ENCODE results near the gene CDC40. TPM values are rescaled to one million over a fixed set of nuclear protein-coding genes. Genes with fewer than 3 reads are reported as not detected.

The CDC40 gene
- total RNA-seq, result 10 to 100 TPM; 26.2 to 30.2 TPM

DNA sequence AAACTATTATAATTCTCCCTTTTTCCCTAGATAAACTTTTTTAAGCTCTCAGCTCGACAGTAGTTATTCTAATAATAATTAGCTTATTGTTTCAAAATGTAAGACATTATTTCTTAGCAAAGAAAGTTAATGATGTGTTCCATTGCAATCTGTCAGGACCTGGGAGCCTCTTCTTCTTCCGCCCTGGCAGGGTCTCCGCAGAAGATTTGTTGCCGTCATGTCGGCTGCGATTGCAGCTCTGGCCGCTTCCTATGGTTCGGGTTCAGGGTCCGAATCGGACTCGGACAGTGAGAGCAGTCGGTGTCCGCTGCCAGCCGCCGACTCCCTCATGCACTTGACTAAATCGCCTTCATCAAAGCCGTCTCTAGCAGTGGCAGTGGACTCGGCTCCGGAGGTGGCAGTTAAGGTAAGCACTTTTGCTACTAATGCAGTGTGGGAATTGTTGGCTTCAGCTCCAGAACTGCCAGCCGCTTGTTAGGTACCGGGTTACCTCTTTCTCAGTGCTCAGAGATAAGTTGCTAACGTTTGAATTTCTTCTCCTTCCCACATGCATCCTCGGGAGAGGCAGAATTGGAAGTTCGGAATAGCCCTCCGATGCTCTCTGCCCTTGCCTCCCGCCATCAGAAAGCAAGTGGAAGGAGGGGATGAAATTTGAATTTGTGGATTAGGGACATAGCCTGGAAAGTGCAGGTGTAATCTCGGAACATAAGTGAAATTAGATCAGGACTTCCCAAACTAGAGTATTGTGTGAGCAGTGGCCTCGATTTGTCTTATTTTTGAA is at the start of gene CDC40:
TSS of gene CDC40 (plus strand) at position 200 of the 781 bp plus-strand sequence. CDS start at position 218, 18 bp downstream.
- intact Hi-C loops (cut with micrococcal nuclease), result loop anchor here (1.0 to 5.0 kb wide), 6 partner anchors 140 to 798 kb away; partner anchors contain the start of genes AK9, CD164, CDK19 and FIG4
- CTCF ChIA-PET, result interaction anchor here (1.0 to 2.3 kb wide), 3 partner anchors 13 to 209 kb away, joined by 3 to 9 read pairs (median 6); no protein-coding TSS in a partner anchor
- no peak within 1 kb of the TSS for H3K4me3 Mint-ChIP-seq

DNA sequence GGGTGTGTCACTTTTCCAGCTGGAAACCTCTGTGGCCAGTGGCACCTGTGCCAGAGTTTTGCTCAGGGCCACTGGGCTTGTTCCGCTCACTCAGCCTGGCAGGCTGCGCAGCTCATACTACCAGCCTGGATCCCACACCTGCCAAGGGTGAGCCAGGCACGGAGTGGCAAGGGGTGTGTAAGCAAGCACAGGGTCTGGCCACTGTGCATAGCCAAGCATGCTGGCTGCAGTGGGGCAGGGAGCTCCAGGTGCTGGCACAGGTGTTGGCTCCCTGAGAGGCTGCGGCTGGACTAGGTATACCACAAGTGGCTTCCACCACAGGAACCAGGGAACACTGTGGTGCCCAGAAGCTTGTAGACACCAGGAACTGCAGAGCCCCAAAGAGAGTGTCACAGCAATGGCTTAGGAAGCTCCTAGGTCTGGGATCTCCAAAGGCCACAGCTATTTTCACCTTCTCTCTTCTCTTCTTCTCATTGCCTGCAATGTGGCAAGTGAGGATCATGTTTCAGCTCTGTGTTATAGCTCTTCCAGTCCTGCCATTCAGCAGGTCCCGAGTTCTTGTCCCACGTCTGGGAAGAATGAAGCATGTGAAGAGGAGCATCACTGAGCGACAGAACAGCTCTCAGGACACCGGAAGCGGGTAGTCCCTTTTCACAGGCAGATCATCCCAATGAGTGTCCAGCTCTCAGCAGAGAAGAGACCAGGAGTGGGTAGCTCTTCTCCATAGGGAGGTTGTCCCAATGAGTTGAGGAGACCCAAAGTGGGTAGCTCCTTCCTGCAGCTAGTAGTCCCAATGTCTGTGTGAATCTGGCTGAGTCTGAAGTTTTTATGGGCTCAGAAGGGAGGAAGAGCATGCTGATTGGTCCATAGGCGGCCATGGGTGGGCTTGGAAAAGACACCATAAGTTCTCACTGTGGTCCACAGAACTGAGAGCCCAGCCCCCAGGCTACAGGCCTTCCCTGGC is 42.0 kb upstream of the CDC40 start:
- ChIA-PET CTCF (no interaction called here), POLR2A (interaction anchor here (0.9 kb wide), 1 partner anchor 9 kb away, joined by 3 read pairs; no protein-coding TSS in a partner anchor)
- Mint-ChIP-seq H3K4me3 (no peak overlapping the region), H3K27ac (no peak overlapping the region), H3K27me3 (peaks cover 19% of the 10 kb centered on the region), H3K9me3 (no peaks in the 10 kb centered on the region), H3K4me1 (ENCODE audit: low read depth) (no peaks in the 10 kb centered on the region), H3K36me3 (no peaks in the 10 kb centered on the region)
- intact Hi-C loops (cut with micrococcal nuclease), result no loop called here
- no peak for DNase-seq

More for the DNA sequence above, at the start of gene CDC40:
- DNase-seq, result peak; percentile 67
- no peak within 1 kb of the TSS for H3K27ac Mint-ChIP-seq
- peaks cover 10% of the 10 kb centered on the region for H3K4me1 Mint-ChIP-seq (ENCODE audit: low read depth)
- H3K36me3 Mint-ChIP-seq, result no peaks in the 10 kb centered on the region
- POLR2A ChIA-PET, result interaction anchor here (0.8 to 1.4 kb wide), 3 partner anchors 19 to 1907 kb away, joined by 3 to 4 read pairs (median 3); partner anchors contain the start of genes FAM229B and TUBE1
- H3K9me3 Mint-ChIP-seq, result no peaks in the 10 kb centered on the region
- H3K27me3 Mint-ChIP-seq, result peaks cover 7% of the 10 kb centered on the region

DNA sequence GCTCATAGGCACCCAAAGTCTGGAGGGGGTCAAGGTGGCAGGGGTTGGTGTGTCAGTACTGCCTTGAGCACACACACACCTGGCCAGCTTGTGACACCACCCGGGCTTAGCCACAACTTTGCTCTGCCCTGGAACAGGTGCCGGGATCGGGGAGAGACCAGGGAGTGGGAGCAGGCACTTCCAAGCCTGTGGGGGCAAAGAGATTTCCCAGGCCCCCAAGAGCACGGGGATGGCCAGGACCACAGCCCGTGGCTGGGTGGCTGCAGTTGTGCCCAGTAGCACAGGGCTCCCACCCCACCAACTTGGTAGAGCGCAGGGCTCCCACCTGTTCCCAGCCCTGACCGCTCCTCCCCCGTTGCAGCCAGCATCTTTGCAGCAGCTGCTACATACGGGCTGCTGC is 41.2 kb upstream of the CDC40 start:
- CTCF ChIA-PET, result no interaction called here
- intact Hi-C loops (cut with micrococcal nuclease), result no loop called here
- H3K27ac Mint-ChIP-seq, result no peak overlapping the region
- no peak for DNase-seq
- H3K36me3 Mint-ChIP-seq, result no peaks in the 10 kb centered on the region
- POLR2A ChIA-PET, result interaction anchor here (0.9 kb wide), 1 partner anchor 9 kb away, joined by 3 read pairs; no protein-coding TSS in a partner anchor
- H3K4me3 Mint-ChIP-seq, result no peak overlapping the region
- H3K27me3 Mint-ChIP-seq, result peaks cover 20% of the 10 kb centered on the region
- H3K4me1 Mint-ChIP-seq (ENCODE audit: low read depth), result no peaks in the 10 kb centered on the region
- H3K9me3 Mint-ChIP-seq, result no peaks in the 10 kb centered on the region

DNA sequence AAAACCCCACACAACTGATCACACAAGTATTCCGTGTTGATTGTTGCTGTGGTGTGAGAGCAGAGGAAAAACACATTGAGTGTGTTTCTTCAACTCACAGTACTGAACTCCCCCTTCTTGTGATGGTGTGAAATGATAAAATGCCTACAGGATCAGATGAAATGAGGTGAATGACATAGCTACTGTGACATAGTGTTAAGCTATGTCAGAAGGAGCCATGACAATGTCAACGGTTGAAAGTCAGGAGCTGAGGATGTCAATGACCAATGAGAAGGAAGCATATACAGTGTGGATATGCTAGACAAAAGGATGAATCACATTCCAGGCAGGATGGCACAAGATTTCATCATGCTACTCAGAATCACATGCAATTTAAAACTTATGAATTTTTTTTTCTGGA is 39.6 kb upstream of the CDC40 start:
- Mint-ChIP-seq H3K9me3 (no peaks in the 10 kb centered on the region), H3K4me1 (ENCODE audit: low read depth) (no peaks in the 10 kb centered on the region), H3K4me3 (no peak overlapping the region), H3K27me3 (peaks cover 18% of the 10 kb centered on the region), H3K27ac (no peak overlapping the region), H3K36me3 (no peaks in the 10 kb centered on the region)
- ChIA-PET POLR2A (no interaction called here), CTCF (no interaction called here)
- intact Hi-C loops (cut with micrococcal nuclease), result no loop called here
- DNase-seq, result no peak

DNA sequence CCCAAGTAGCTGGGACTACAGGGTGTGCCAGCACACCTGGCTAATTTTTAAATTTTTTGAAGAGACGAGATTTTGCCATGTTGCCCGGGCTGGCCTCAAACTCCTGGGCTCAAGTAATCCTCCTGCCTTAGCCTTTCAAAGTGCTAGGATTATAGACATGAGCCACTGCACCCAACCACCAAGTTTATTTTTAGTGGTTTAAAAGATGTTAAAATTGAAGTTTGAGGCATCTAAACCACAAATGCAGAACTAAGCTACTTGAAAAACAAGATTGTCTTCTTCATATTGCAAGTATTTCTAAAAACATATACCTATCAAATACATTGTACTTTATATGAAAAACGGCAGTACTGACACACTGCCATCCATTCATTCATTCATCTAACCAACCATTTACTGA is 32.4 kb upstream of the CDC40 start:
- ChIA-PET CTCF (no interaction called here), POLR2A (no interaction called here)
- Mint-ChIP-seq H3K4me1 (ENCODE audit: low read depth) (no peaks in the 10 kb centered on the region), H3K9me3 (no peaks in the 10 kb centered on the region), H3K27ac (no peak overlapping the region), H3K36me3 (no peaks in the 10 kb centered on the region), H3K4me3 (no peak overlapping the region), H3K27me3 (peaks cover 12% of the 10 kb centered on the region)
- DNase-seq, result no peak
- intact Hi-C loops (cut with micrococcal nuclease), result no loop called here

DNA sequence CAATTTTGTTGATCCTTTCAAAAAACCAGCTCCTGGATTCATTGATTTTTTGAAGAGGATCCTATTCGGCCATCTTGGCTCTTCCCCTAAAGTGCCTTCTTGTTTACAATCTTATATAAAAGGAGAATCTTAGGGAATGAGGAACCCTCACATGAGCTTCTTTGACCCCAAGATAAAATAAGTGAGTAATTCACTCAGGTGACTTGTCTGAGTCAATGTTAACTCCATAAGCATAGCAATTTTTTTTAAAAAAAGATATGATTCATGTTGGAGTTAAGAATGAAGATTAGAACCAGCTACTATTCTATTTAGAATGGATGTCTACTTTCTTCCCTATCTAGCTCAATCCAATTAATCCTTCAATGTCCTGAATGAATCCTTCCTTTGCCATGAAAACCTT is 21.7 kb upstream of the CDC40 start:
- no peak overlapping the region for H3K4me3 Mint-ChIP-seq
- peaks cover 27% of the 10 kb centered on the region for H3K27me3 Mint-ChIP-seq
- ChIA-PET POLR2A (no interaction called here), CTCF (no interaction called here)
- H3K27ac Mint-ChIP-seq, result no peak overlapping the region
- intact Hi-C loops (cut with micrococcal nuclease), result no loop called here
- H3K4me1 Mint-ChIP-seq (ENCODE audit: low read depth), result no peaks in the 10 kb centered on the region
- H3K36me3 Mint-ChIP-seq, result no peaks in the 10 kb centered on the region
- DNase-seq, result no peak
- no peaks in the 10 kb centered on the region for H3K9me3 Mint-ChIP-seq

DNA sequence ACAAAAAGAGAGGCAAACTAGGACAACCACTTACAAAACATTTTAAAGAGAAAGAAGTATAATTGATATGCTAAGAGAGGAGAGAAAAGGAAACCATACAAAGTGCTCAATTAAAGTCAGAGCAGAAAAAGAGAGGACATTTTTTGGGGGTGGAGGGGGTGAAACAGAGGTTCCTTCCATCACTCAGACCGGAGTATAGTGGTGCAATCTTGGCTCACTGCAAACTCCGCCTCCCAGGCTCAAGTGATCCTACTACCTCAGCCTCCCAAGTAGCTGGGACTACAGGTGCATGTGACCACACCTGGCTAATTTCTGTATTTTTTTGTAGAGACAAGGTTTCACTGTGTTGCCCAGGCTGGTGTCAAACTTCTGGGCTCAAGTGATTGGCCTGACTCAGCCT is 10.1 kb upstream of the CDC40 start:
- CTCF ChIA-PET, result no interaction called here
- no peaks in the 10 kb centered on the region for H3K9me3 Mint-ChIP-seq
- no peak overlapping the region for H3K27ac Mint-ChIP-seq
- H3K36me3 Mint-ChIP-seq, result no peaks in the 10 kb centered on the region
- no peaks in the 10 kb centered on the region for H3K4me1 Mint-ChIP-seq (ENCODE audit: low read depth)
- peaks cover 24% of the 10 kb centered on the region for H3K27me3 Mint-ChIP-seq
- no peak overlapping the region for H3K4me3 Mint-ChIP-seq
- POLR2A ChIA-PET, result no interaction called here
- DNase-seq, result no peak
- intact Hi-C loops (cut with micrococcal nuclease), result no loop called here

DNA sequence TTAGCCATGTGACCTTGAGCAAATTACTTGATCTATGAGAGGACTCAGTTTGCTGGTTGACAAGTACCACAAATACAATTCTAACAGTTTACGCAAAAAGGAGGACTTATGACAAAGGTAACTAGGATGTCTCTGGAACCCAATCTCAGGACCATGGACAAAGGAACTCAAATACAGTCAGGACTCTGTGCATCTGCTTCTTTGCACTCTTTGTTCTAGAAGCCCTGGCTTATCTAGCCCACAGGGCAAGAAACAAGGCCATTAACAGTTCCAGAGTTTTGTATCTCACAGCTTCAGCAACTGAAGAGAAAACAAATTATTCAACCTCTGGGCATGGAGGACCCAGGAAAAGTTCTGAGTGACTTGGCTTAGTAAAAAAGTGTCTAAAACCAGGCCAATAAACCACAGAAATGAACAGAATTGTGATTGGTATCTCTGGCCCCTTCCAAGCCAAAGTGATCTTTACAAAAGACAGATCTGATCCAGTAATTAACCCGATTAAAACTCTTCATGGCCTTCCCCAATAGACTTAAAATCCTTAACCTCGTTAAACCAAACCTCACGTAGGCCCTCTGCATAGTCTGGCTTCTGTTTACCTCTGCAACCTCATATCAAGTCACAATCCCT is 6.6 kb upstream of the CDC40 start:
- Mint-ChIP-seq H3K4me1 (ENCODE audit: low read depth) (peaks cover 4% of the 10 kb centered on the region), H3K4me3 (no peak overlapping the region), H3K27me3 (peaks cover 27% of the 10 kb centered on the region), H3K9me3 (no peaks in the 10 kb centered on the region), H3K27ac (no peak overlapping the region), H3K36me3 (no peaks in the 10 kb centered on the region)
- ChIA-PET CTCF (no interaction called here), POLR2A (no interaction called here)
- intact Hi-C loops (cut with micrococcal nuclease), result no loop called here
- no peak for DNase-seq

DNA sequence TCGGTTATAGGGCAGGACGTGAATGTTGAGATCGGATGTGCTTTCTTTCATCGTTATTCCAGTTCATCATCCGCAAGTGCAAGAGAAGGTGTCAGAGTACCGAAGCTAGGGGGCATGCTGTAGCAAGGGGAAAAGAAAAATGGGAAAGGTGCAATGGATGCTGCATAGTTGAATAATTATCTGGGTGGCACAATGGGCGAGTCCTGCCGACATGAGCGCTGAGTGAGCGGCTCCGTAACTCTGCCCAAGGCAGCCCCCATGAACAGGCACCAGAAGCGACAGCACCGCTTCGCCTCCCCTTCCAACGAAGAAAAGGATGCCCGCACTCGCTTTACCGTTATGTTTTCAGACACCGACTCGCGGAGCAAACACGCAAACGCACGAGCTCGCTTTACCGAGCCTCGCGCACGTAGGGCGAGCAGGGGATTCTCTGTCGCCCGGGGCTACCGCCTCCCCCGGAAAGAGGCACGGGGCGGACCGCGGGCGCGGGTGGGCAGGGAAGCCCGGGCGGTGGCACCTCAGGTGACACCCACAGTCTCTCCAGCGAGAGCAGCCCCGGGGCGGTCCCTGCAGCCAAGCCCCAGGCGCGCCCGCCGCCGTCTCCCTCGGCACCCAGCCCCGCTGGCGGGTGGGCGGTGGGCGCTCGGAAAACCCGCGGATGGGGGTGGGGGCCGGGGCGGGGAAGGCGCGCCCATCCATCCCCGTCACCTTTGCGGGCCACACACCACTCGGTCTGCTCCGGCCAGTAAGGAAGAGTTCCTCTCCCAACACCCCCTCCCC is 1.4 kb upstream of the CDC40 start:
- peak overlapping the region; percentile 85 for H3K4me3 Mint-ChIP-seq
- no peak overlapping the region for H3K27ac Mint-ChIP-seq
- H3K27me3 Mint-ChIP-seq, result peaks cover 12% of the 10 kb centered on the region
- POLR2A ChIA-PET, result interaction anchor here (1.1 kb wide), 1 partner anchor 796 kb away, joined by 3 read pairs; no protein-coding TSS in a partner anchor
- peak; percentile 72 for DNase-seq
- H3K9me3 Mint-ChIP-seq, result no peaks in the 10 kb centered on the region
- H3K36me3 Mint-ChIP-seq, result no peaks in the 10 kb centered on the region
- CTCF ChIA-PET, result interaction anchor here (0.6 to 2.3 kb wide), 9 partner anchors 11 to 905 kb away, joined by 3 to 6 read pairs (median 3); no protein-coding TSS in a partner anchor
- intact Hi-C loops (cut with micrococcal nuclease), result loop anchor here (1.0 to 2.0 kb wide), 3 partner anchors 56 to 1084 kb away; partner anchors contain the start of genes CEP57L1 and SESN1
- H3K4me1 Mint-ChIP-seq (ENCODE audit: low read depth), result peaks cover 4% of the 10 kb centered on the region

DNA sequence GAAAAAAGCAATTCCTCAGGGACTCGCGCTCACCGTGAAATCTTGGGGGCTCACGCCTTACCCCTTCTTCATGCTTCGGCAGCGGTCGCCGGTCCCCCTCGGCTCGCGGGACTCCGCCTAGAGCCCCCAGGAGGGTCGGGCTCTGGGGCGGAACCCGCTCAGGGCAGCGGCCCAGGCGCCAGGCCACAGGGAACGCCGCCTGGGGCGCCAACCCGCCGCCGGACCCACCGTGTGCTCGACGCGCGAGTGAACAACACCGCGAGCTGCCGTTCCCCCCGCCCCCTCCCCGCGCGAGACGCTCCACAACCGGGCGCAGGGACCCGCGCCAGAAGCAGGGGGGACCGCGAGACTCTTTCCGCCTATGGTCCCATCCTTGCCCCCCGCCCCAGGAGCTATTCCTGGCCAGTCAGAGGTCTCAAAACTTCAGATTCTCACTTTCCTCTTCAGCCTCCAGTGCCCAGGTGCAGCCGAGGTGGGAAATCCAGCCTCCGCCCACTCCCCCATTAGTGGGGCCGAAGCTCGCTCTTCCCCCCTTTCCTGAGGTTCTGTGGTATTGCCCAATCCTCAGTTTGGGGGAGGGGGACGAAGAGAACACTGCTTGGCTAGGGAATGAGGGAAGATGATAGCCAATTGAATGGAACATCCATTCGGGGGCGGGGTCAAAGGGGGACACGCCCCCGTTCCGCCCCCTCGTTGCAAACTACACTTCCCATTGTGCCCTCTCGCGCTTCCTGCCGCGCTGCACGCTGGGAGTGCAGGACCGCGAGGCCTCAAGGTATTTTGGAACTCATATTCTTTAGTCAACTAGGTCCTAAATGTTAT is 610 bp upstream of the CDC40 start, which contains the start of gene WASF1:
TSS of gene WASF1 (minus strand) at position 265 of the 822 bp plus-strand sequence. CDS start 52,069 bp downstream, outside the sequence.
- POLR2A ChIA-PET, result interaction anchor here (0.8 to 1.4 kb wide), 3 partner anchors 19 to 1908 kb away, joined by 3 to 4 read pairs (median 3); partner anchors contain the start of genes FAM229B and TUBE1
- peak within 1 kb of the TSS; percentile 85 for H3K4me3 Mint-ChIP-seq
- no peaks in the 10 kb centered on the region for H3K9me3 Mint-ChIP-seq
- H3K36me3 Mint-ChIP-seq, result no peaks in the 10 kb centered on the region
- H3K27ac Mint-ChIP-seq, result no peak within 1 kb of the TSS
- peaks cover 10% of the 10 kb centered on the region for H3K27me3 Mint-ChIP-seq
- peak; percentile 94 for DNase-seq
- peaks cover 5% of the 10 kb centered on the region for H3K4me1 Mint-ChIP-seq (ENCODE audit: low read depth)
- CTCF ChIA-PET, result interaction anchor here (0.6 to 2.3 kb wide), 5 partner anchors 12 to 904 kb away, joined by 3 to 9 read pairs (median 3); no protein-coding TSS in a partner anchor
- intact Hi-C loops (cut with micrococcal nuclease), result loop anchor here (1.0 to 5.0 kb wide), 8 partner anchors 55 to 1085 kb away; partner anchors contain the start of genes AK9, CD164, CDK19 and CEP57L1

Measured in activated CD4-positive, alpha-beta memory T cell treated with anti-CD3 and anti-CD28 coated beads for 36 hours (primary cell).